ENCODE results near the gene TBC1D10B.
"Not testable (repeated sequence)": the region's sequence is repeated elsewhere in the genome, so short reads cannot be mapped to it uniquely, and the experiment has no call there.

TBC1D10B gene

GRCh38 chr16:30318647-30319046 lies 51.6 kb downstream of the TBC1D10B start:
- not testable (repeated sequence) for H3K4me3 ChIP-seq; H3K27ac ChIP-seq; DNase-seq (ENCODE audit: low spot score)

DNA sequence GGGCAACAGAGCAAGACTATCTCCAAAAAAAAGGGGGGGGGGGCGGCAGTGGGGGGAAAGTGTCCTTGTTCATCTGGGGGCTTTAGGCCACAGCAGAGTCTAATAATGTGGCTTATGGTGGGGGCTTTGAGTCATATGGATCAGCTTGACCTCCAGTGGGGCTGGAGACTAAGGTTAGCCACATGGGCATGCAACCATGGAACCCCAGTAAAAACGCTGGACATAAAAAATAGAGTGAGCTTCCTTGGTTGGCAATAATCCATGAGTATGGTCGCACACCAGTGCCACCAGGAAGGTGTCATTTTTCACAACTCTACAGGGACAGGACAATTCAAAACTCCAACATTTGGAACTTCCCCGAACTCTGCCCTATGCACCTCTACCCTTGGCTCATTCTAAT lies 59.4 kb downstream of the TBC1D10B start:
- not testable (repeated sequence) for H3K27ac ChIP-seq; DNase-seq (ENCODE audit: low spot score); H3K4me3 ChIP-seq

- H3K4me3 ChIP-seq; H3K27ac ChIP-seq; DNase-seq (ENCODE audit: low spot score): not testable (repeated sequence)
Measured at GRCh38 chr16:30309255-30309654, 61.0 kb downstream of the TBC1D10B start.

All from coronary artery (tissue), 2 donors.